Body of pancreas (tissue), 4 donors: ENCODE data around the gene CFAP157.

Source experiments
- CTCF ChIP-seq, 7 experiments: fragments of 450-650 bp in 4 of 7; fragments of 200-600 bp in 3 of 7; sonication (generic) in 3 of 7; IDR thresholded peaks; one replicate each; pipeline ENCODE4 v1.5.1; 2016 to 2019; ENCODE audit warnings: antibody characterized with exemption in 7 of 7
- POLR2A ChIP-seq, 3 donors: fragments of 450-650 bp; IDR thresholded peaks; one replicate each; pipeline ENCODE4 v1.6.1; 2016; ENCODE audit warnings: antibody characterized with exemption in 3 of 3, mild to moderate bottlenecking in 2 of 3

GRCh38 chr9:127673234-127673633 lies 33.6 kb upstream of the CFAP157 start:
- TF ChIP-seq CTCF (IDR thresholded peaks at IDR 0.05) (no peak), POLR2A (IDR thresholded peaks at IDR 0.05) (no peak)
